GM23338 (cell line): Measurements from ENCODE around the gene ISCA1. TPM values are rescaled to one million over a fixed set of nuclear protein-coding genes. Genes with fewer than 3 reads are reported as not detected.

ENCODE experiments used
- ATAC-seq: fragments of 200-7000 bp; cut with Tn5 transposase; 3 replicates; pipeline ENCODE4 v1.9.1; 2020
- DNase-seq: peaks from one replicate; pipeline ENCODE4 v3.0.0-alpha.2; 2015; ENCODE audit warnings: low spot score
- H2AFZ ChIP-seq: fragments of 200-600 bp; sonication (generic); 2 replicates; pipeline ENCODE4 v1.8.0; 2016; ENCODE audit warnings: antibody characterized with exemption, mild to moderate bottlenecking, moderate library complexity
- H3F3A ChIP-seq: fragments of 200-600 bp; sonication (generic); replicated peaks from 2 replicates; pipeline ENCODE4 v1.8.0; 2017; ENCODE audit warnings: antibody characterized with exemption, mixed run types, low read depth
- H3K27ac ChIP-seq: fragments of 200-600 bp; sonication (generic); 2 replicates; pipeline ENCODE4 v1.6.1; 2016; ENCODE audit warnings: low read depth
- H3K27me3 ChIP-seq: fragments of 200-600 bp; sonication (generic); 2 replicates; pipeline ENCODE4 v1.8.0; 2016; ENCODE audit warnings: mild to moderate bottlenecking, mixed run types, moderate library complexity; ENCODE audit not compliant: insufficient read depth
- H3K36me3 ChIP-seq: fragments of 200-600 bp; sonication (generic); 2 replicates; pipeline ENCODE4 v1.8.0; 2016; ENCODE audit warnings: mild to moderate bottlenecking; ENCODE audit not compliant: insufficient read depth
- H3K4me1 ChIP-seq: fragments of 200-600 bp; sonication (generic); 2 replicates; pipeline ENCODE4 v1.8.0; 2016; ENCODE audit warnings: mild to moderate bottlenecking, moderate library complexity; ENCODE audit not compliant: insufficient read depth
- H3K4me2 ChIP-seq: fragments of 200-600 bp; sonication (generic); 2 replicates; pipeline ENCODE4 v1.7.1; 2017; ENCODE audit warnings: mixed run types
- H3K4me3 ChIP-seq: fragments of 200-600 bp; sonication (generic); 2 replicates; pipeline ENCODE4 v1.6.1; 2016; ENCODE audit warnings: mixed run types
- H3K79me2 ChIP-seq: fragments of 200-600 bp; sonication (generic); replicated peaks from 2 replicates; pipeline ENCODE4 v1.8.0; 2017; ENCODE audit warnings: mild to moderate bottlenecking; ENCODE audit not compliant: insufficient read depth
- H3K9me2 ChIP-seq: fragments of 200-600 bp; sonication (generic); 2 replicates; pipeline ENCODE4 v1.8.0; 2017; ENCODE audit not compliant: insufficient read depth
- H4K20me1 ChIP-seq: fragments of 200-600 bp; sonication (generic); replicated peaks from 2 replicates; pipeline ENCODE4 v1.8.0; 2017; ENCODE audit warnings: mild to moderate bottlenecking; ENCODE audit not compliant: insufficient read depth
- H3K27ac Mint-ChIP-seq: 2 replicates; pipeline ENCODE4 v1.8.0; 2020; ENCODE audit warnings: inconsistent platforms, mild to moderate bottlenecking, moderate library complexity, mixed read lengths
- H3K27me3 Mint-ChIP-seq: 3 replicates; pipeline ENCODE4 v1.8.0; 2022; ENCODE audit warnings: low read depth, mild to moderate bottlenecking, moderate library complexity, mixed read lengths, inconsistent platforms; ENCODE audit not compliant: insufficient read depth, poor library complexity
- H3K36me3 Mint-ChIP-seq: 3 replicates; pipeline ENCODE4 v1.8.0; 2021; ENCODE audit warnings: low read depth, mild to moderate bottlenecking, inconsistent platforms, moderate library complexity, mixed read lengths
- H3K4me1 Mint-ChIP-seq: 3 replicates; pipeline ENCODE4 v1.8.0; 2020; ENCODE audit warnings: mild to moderate bottlenecking, inconsistent platforms, mixed read lengths
- H3K4me3 Mint-ChIP-seq: 3 replicates; pipeline ENCODE4 v1.8.0; 2021; ENCODE audit warnings: moderate library complexity, mild to moderate bottlenecking, inconsistent platforms, mixed read lengths
- H3K9me3 Mint-ChIP-seq: 3 replicates; pipeline ENCODE4 v1.8.0; 2020; ENCODE audit warnings: moderate library complexity, mild to moderate bottlenecking, inconsistent platforms, mixed read lengths
- CTCF ChIP-seq, 2 experiments: fragments of 200-600 bp in 1 of 2; sonication (generic) in 1 of 2; conservative IDR thresholded peaks; 2 replicates each; pipeline versions ENCODE4 v1.5.1 to v1.6.1; 2016 to 2017; ENCODE audit warnings: antibody characterized with exemption in 2 of 2, low read depth in 2 of 2, mild to moderate bottlenecking in 2 of 2, moderate library complexity in 1 of 2
- EZH2 ChIP-seq: fragments of 200-600 bp; sonication (generic); IDR thresholded peaks from one replicate; pipeline ENCODE4 v1.8.0; 2017; ENCODE audit warnings: antibody characterized with exemption, mild to moderate bottlenecking, low read depth; ENCODE audit not compliant: unreplicated experiment
- EZH2phosphoT487 ChIP-seq: fragments of 200-600 bp; sonication (generic); IDR thresholded peaks from one replicate; pipeline ENCODE4 v1.8.1; 2018; ENCODE audit warnings: antibody characterized with exemption; ENCODE audit not compliant: unreplicated experiment
- JUNB ChIP-seq: IDR thresholded peaks from one replicate; pipeline ENCODE4 v1.6.1; 2016; ENCODE audit warnings: antibody characterized with exemption; ENCODE audit not compliant: unreplicated experiment
- NANOG ChIP-seq: IDR thresholded peaks from 2 replicates; pipeline ENCODE4 v1.6.1; 2016; ENCODE audit warnings: antibody characterized with exemption, borderline replicate concordance
- STAT1 ChIP-seq: IDR thresholded peaks from one replicate; pipeline ENCODE4 v1.6.1; 2016; ENCODE audit warnings: antibody characterized with exemption; ENCODE audit not compliant: unreplicated experiment
- ZNF331 ChIP-seq: fragments of 250-450 bp; sonication (Bioruptor Pico); IDR thresholded peaks from 2 replicates; pipeline ENCODE4 v1.5.0; 2020; ENCODE audit warnings: low read depth, mild to moderate bottlenecking, moderate library complexity
- polyA plus RNA-seq: library from polyadenylated mRNA; unstranded; fragments of >200 nt; fragmentation: Nextera tagmentation; extraction: Ambion mirVana; gene quantifications from 2 replicates; pipeline ENCODE4 v1.2.1, GENCODE V29; 2016
- total RNA-seq: library from RNA; depleted of rRNA; stranded (reverse); fragments of >200 nt; shearing (Covaris generic); gene quantifications from 2 replicates; pipeline ENCODE4 v1.2.3, GENCODE V29; 2014
- TF ChIP-seq, protein P1 (sequence below): fragments of 250-450 bp; sonication (Bioruptor Pico); IDR thresholded peaks from 2 replicates; pipeline ENCODE4 v1.5.0; 2020; ENCODE audit warnings: mild to moderate bottlenecking, moderate library complexity
- TF ChIP-seq, protein P2 (sequence below): IDR thresholded peaks from one replicate; pipeline ENCODE4 v1.6.1; 2018; ENCODE audit warnings: antibody characterized with exemption; ENCODE audit not compliant: unreplicated experiment

Gene ISCA1
- total and polyA plus RNA-seq, 2 experiments from 2014 or later = 54.9 to 61.0 TPM

- TF ChIP-seq, protein P1, sequence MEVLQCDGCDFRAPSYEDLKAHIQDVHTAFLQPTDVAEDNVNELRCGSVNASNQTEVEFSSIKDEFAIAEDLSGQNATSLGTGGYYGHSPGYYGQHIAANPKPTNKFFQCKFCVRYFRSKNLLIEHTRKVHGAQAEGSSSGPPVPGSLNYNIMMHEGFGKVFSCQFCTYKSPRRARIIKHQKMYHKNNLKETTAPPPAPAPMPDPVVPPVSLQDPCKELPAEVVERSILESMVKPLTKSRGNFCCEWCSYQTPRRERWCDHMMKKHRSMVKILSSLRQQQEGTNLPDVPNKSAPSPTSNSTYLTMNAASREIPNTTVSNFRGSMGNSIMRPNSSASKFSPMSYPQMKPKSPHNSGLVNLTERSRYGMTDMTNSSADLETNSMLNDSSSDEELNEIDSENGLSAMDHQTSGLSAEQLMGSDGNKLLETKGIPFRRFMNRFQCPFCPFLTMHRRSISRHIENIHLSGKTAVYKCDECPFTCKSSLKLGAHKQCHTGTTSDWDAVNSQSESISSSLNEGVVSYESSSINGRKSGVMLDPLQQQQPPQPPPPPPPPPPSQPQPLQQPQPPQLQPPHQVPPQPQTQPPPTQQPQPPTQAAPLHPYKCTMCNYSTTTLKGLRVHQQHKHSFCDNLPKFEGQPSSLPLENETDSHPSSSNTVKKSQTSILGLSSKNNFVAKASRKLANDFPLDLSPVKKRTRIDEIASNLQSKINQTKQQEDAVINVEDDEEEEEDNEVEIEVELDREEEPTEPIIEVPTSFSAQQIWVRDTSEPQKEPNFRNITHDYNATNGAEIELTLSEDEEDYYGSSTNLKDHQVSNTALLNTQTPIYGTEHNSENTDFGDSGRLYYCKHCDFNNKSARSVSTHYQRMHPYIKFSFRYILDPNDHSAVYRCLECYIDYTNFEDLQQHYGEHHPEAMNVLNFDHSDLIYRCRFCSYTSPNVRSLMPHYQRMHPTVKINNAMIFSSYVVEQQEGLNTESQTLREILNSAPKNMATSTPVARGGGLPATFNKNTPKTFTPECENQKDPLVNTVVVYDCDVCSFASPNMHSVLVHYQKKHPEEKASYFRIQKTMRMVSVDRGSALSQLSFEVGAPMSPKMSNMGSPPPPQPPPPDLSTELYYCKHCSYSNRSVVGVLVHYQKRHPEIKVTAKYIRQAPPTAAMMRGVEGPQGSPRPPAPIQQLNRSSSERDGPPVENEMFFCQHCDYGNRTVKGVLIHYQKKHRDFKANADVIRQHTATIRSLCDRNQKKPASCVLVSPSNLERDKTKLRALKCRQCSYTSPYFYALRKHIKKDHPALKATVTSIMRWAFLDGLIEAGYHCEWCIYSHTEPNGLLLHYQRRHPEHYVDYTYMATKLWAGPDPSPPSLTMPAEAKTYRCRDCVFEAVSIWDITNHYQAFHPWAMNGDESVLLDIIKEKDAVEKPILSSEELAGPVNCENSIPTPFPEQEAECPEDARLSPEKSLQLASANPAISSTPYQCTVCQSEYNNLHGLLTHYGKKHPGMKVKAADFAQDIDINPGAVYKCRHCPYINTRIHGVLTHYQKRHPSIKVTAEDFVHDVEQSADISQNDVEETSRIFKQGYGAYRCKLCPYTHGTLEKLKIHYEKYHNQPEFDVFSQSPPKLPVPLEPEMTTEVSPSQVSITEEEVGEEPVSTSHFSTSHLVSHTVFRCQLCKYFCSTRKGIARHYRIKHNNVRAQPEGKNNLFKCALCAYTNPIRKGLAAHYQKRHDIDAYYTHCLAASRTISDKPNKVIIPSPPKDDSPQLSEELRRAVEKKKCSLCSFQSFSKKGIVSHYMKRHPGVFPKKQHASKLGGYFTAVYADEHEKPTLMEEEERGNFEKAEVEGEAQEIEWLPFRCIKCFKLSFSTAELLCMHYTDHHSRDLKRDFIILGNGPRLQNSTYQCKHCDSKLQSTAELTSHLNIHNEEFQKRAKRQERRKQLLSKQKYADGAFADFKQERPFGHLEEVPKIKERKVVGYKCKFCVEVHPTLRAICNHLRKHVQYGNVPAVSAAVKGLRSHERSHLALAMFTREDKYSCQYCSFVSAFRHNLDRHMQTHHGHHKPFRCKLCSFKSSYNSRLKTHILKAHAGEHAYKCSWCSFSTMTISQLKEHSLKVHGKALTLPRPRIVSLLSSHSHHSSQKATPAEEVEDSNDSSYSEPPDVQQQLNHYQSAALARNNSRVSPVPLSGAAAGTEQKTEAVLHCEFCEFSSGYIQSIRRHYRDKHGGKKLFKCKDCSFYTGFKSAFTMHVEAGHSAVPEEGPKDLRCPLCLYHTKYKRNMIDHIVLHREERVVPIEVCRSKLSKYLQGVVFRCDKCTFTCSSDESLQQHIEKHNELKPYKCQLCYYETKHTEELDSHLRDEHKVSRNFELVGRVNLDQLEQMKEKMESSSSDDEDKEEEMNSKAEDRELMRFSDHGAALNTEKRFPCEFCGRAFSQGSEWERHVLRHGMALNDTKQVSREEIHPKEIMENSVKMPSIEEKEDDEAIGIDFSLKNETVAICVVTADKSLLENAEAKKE (CRISPR knock-in tag) = no peak
- TF ChIP-seq EZH2 (no peak), STAT1 (no peak), NANOG (no peak)
Measured at GRCh38 chr9:86326536-86326935, 44.2 kb upstream of the ISCA1 start (continued).

DNA sequence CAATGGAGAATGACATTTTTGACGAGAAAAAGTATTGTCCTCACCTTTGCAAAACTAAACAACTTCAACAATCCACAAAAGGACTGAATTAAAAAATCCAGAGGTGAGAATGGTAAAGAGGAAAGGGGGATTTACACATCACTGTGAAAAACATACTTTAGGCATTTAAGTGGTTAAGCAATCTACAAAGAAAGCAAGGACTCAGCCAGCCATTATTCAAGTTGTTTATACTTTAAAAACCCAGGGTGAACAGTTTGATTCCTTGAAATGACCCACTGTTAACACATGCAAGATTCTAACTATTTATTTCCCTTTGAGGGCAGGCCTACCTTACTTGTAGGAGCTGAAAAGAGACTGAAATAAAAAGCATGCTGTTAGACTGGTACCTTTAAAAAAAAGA is 42.6 kb upstream of the ISCA1 start:
- no peaks in the 10 kb centered on the region for H3K9me3 Mint-ChIP-seq
- peaks cover 60% of the 10 kb centered on the region for H3K36me3 Mint-ChIP-seq
- no peaks in the 10 kb centered on the region for H3K27me3 Mint-ChIP-seq
- H3K4me3 Mint-ChIP-seq = no peak overlapping the region
- DNase-seq (no peak), ATAC-seq (no peak)
- Histone ChIP-seq H3F3A (no peaks in the 10 kb centered on the region), H2AFZ (no peak overlapping the region), H3K9me2 (no peaks in the 10 kb centered on the region), H3K4me2 (no peak overlapping the region), H3K27me3 (no peaks in the 10 kb centered on the region), H3K79me2 (no peaks in the 10 kb centered on the region), H4K20me1 (no peaks in the 10 kb centered on the region; the same call in 1 of the 2 replicates), H3K4me1 (peaks cover 10% of the 10 kb centered on the region), H3K27ac (no peak overlapping the region), H3K36me3 (peaks cover 26% of the 10 kb centered on the region), H3K4me3 (no peak overlapping the region)
- peaks cover 18% of the 10 kb centered on the region for H3K4me1 Mint-ChIP-seq
- H3K27ac Mint-ChIP-seq = no peak overlapping the region
- TF ChIP-seq STAT1 = no peak
- TF ChIP-seq EZH2phosphoT487 = no peak
- TF ChIP-seq, protein P2, sequence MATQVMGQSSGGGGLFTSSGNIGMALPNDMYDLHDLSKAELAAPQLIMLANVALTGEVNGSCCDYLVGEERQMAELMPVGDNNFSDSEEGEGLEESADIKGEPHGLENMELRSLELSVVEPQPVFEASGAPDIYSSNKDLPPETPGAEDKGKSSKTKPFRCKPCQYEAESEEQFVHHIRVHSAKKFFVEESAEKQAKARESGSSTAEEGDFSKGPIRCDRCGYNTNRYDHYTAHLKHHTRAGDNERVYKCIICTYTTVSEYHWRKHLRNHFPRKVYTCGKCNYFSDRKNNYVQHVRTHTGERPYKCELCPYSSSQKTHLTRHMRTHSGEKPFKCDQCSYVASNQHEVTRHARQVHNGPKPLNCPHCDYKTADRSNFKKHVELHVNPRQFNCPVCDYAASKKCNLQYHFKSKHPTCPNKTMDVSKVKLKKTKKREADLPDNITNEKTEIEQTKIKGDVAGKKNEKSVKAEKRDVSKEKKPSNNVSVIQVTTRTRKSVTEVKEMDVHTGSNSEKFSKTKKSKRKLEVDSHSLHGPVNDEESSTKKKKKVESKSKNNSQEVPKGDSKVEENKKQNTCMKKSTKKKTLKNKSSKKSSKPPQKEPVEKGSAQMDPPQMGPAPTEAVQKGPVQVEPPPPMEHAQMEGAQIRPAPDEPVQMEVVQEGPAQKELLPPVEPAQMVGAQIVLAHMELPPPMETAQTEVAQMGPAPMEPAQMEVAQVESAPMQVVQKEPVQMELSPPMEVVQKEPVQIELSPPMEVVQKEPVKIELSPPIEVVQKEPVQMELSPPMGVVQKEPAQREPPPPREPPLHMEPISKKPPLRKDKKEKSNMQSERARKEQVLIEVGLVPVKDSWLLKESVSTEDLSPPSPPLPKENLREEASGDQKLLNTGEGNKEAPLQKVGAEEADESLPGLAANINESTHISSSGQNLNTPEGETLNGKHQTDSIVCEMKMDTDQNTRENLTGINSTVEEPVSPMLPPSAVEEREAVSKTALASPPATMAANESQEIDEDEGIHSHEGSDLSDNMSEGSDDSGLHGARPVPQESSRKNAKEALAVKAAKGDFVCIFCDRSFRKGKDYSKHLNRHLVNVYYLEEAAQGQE = no peak
- TF ChIP-seq CTCF (conservative IDR thresholded peaks at IDR 0.05; ENCODE audit: low read depth in 2 of 2) = no peak
- no peak for TF ChIP-seq NANOG
- TF ChIP-seq ZNF331 = no peak
- TF ChIP-seq JUNB = no peak
